PC-3 (cell line): ENCODE results near the gene PLEKHA6. TPM values are rescaled to one million over a fixed set of nuclear protein-coding genes. Genes with fewer than 3 reads are reported as not detected.

Source experiments
- ATAC-seq: fragments of 200-7000 bp; cut with Tn5 transposase; 2 replicates; pipeline ENCODE4 v1.9.1; 2020; ENCODE audit warnings: mild to moderate bottlenecking, moderate library complexity
- BruUV-seq: library from RNA; stranded (reverse); fragments of 400-500 nt; replicated peaks from 2 replicates; lab custom pipeline; 2021; lab: Mats Ljungman, UMichigan
- CTCF ChIA-PET: fragments of 300-600 bp; sonication (Branson Sonifier 250); formaldehyde crosslinking; loops from one replicate; lab custom pipeline; 2022; ENCODE audit warnings: antibody characterized with exemption; lab: Charles Lee
- POLR2A ChIA-PET: fragments of 300-600 bp; sonication (Branson Sonifier 250); formaldehyde crosslinking; loops from one replicate; lab custom pipeline; 2022; ENCODE audit warnings: antibody characterized with exemption; ENCODE audit not compliant: unreplicated experiment; lab: Charles Lee
- DNase-seq: peaks from one replicate; pipeline ENCODE4 v3.0.0-alpha.2; 2015
- H2AFZ ChIP-seq: fragments of 300-600 bp; sonication (generic); 2 replicates; pipeline ENCODE4 v1.6.0; 2016; ENCODE audit warnings: antibody characterized with exemption, low read length
- H3F3A ChIP-seq: fragments of 300-600 bp; sonication (generic); one replicate; pipeline ENCODE4 v1.6.0; 2017; ENCODE audit warnings: antibody characterized with exemption, low read length, control low read depth, mild to moderate bottlenecking; ENCODE audit not compliant: unreplicated experiment
- H3K27ac ChIP-seq: fragments of 300-600 bp; sonication (generic); 2 replicates; pipeline ENCODE4 v1.5.1; 2016; ENCODE audit warnings: mild to moderate bottlenecking, low read length
- H3K27me3 ChIP-seq: fragments of 300-600 bp; sonication (generic); 2 replicates; pipeline ENCODE4 v1.6.1; 2016; ENCODE audit warnings: low read length, mixed read lengths
- H3K36me3 ChIP-seq: fragments of 300-600 bp; sonication (generic); 2 replicates; pipeline ENCODE4 v1.6.1; 2016; ENCODE audit warnings: low read depth, mixed run types, low read length, mixed read lengths
- H3K4me1 ChIP-seq: fragments of 300-600 bp; sonication (generic); 2 replicates; pipeline ENCODE4 v1.5.1; 2016; ENCODE audit warnings: low read length; ENCODE audit not compliant: insufficient read depth
- H3K4me2 ChIP-seq: fragments of 300-600 bp; sonication (generic); 2 replicates; pipeline ENCODE4 v1.6.0; 2016; ENCODE audit warnings: low read length
- H3K4me3 ChIP-seq: fragments of 300-600 bp; sonication (generic); 2 replicates; pipeline ENCODE4 v1.5.1; 2016; ENCODE audit warnings: mild to moderate bottlenecking, low read length, mixed read lengths
- H3K79me2 ChIP-seq: fragments of 300-600 bp; sonication (generic); 2 replicates; pipeline ENCODE4 v1.6.1; 2017; ENCODE audit warnings: low read length, mixed read lengths
- H3K9ac ChIP-seq: fragments of 300-600 bp; sonication (generic); 2 replicates; pipeline ENCODE4 v1.6.0; 2016; ENCODE audit warnings: mild to moderate bottlenecking, low read length
- H3K9me2 ChIP-seq: fragments of 300-600 bp; sonication (generic); replicated peaks from 2 replicates; pipeline ENCODE4 v1.6.1; 2016; ENCODE audit warnings: mixed run types, low read length, mixed read lengths
- H3K9me3 ChIP-seq: fragments of 300-600 bp; sonication (generic); 2 replicates; pipeline ENCODE4 v1.6.1; 2016; ENCODE audit warnings: low read length, mixed read lengths
- H4K20me1 ChIP-seq: fragments of 300-600 bp; sonication (generic); 2 replicates; pipeline ENCODE4 v1.6.1; 2016; ENCODE audit warnings: low read length, mixed read lengths
- EZH2 ChIP-seq: fragments of 300-600 bp; sonication (generic); IDR thresholded peaks from one replicate; pipeline ENCODE4 v1.6.1; 2017; ENCODE audit warnings: antibody characterized with exemption, mild to moderate bottlenecking, low read length; ENCODE audit not compliant: unreplicated experiment
- EZH2phosphoT487 ChIP-seq: fragments of 300-600 bp; sonication (generic); IDR thresholded peaks from 2 replicates; pipeline ENCODE4 v1.6.1; 2018; ENCODE audit warnings: mild to moderate bottlenecking, antibody characterized with exemption, low read length, borderline replicate concordance
- intact Hi-C: fragments of 100-400 bp; cut with micrococcal nuclease; formaldehyde crosslinking; loops from 2 replicates; pipeline ENCODE4 v1.9.0; 2023
- total RNA-seq: library from RNA; depleted of rRNA; stranded (reverse); fragments of >200 nt; gene quantifications from 2 replicates; pipeline ENCODE4 v1.2.3, GENCODE V29; 2014
- TF ChIP-seq, protein P1 (sequence below): fragments of 300-600 bp; sonication (generic); conservative IDR thresholded peaks from 2 replicates; pipeline ENCODE4 v1.5.1; 2017; ENCODE audit warnings: antibody characterized with exemption, low read depth, mild to moderate bottlenecking, low read length

Gene PLEKHA6
- total RNA-seq, 1 experiment from 2014 or later = 53.8 TPM

GRCh38 chr1:204349602-204350001 is 10.1 kb downstream of the PLEKHA6 start:
- DNase-seq = no peak
- Histone ChIP-seq H3K9me3 (no peaks in the 10 kb centered on the region), H3K4me1 (no peaks in the 10 kb centered on the region), H3K4me3 (no peak overlapping the region), H3K79me2 (peaks cover 50% of the 10 kb centered on the region), H2AFZ (no peak overlapping the region), H3K4me2 (no peak overlapping the region), H4K20me1 (no peaks in the 10 kb centered on the region), H3K27me3 (no peaks in the 10 kb centered on the region), H3K9ac (no peak overlapping the region), H3K36me3 (peaks cover 9% of the 10 kb centered on the region), H3F3A (no peaks in the 10 kb centered on the region), H3K9me2 (no peaks in the 10 kb centered on the region), H3K27ac (no peak overlapping the region)
- ChIA-PET CTCF (interaction anchor here (0.6 kb wide), 1 partner anchor 47 kb away, joined by 4 read pairs; no protein-coding TSS in a partner anchor), POLR2A (no interaction called here)
- intact Hi-C loops = no loop called here
- ATAC-seq = no peak
- BruUV-seq = no TSS peak
- TF ChIP-seq EZH2phosphoT487 (no peak), EZH2 (no peak)
- TF ChIP-seq, protein P1, sequence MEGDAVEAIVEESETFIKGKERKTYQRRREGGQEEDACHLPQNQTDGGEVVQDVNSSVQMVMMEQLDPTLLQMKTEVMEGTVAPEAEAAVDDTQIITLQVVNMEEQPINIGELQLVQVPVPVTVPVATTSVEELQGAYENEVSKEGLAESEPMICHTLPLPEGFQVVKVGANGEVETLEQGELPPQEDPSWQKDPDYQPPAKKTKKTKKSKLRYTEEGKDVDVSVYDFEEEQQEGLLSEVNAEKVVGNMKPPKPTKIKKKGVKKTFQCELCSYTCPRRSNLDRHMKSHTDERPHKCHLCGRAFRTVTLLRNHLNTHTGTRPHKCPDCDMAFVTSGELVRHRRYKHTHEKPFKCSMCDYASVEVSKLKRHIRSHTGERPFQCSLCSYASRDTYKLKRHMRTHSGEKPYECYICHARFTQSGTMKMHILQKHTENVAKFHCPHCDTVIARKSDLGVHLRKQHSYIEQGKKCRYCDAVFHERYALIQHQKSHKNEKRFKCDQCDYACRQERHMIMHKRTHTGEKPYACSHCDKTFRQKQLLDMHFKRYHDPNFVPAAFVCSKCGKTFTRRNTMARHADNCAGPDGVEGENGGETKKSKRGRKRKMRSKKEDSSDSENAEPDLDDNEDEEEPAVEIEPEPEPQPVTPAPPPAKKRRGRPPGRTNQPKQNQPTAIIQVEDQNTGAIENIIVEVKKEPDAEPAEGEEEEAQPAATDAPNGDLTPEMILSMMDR = no peak

DNA sequence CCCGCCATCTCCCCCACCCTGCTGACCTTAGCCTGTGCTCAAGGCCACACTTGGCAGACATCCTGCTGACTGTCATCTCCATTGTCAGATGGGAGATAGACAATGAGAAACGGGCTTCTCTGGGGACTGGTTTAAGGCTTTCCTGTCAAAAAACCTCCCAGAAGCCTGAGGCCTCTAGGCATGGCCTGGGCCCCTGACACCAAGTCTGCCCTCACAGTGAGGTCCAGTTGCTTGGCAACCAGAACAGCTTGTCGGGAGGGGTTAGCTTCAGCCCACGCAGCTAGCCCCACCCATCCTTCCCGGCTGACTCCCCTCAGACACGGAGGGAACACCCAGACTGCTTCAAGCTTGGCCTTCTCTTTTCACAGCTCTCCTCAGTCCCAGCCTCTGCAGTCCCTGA is 11.0 kb downstream of the PLEKHA6 start:
- Histone ChIP-seq H3K36me3 (peaks cover 5% of the 10 kb centered on the region; the same call in 1 of the 2 replicates), H3F3A (no peaks in the 10 kb centered on the region), H3K27me3 (no peaks in the 10 kb centered on the region), H3K9ac (no peak overlapping the region), H3K4me3 (no peak overlapping the region), H3K79me2 (peaks cover 46% of the 10 kb centered on the region; the same call in 1 of the 2 replicates), H3K9me2 (no peaks in the 10 kb centered on the region), H2AFZ (no peak overlapping the region), H3K9me3 (no peaks in the 10 kb centered on the region), H3K27ac (no peak overlapping the region), H3K4me1 (no peaks in the 10 kb centered on the region), H4K20me1 (no peaks in the 10 kb centered on the region), H3K4me2 (no peak overlapping the region)
- BruUV-seq = no TSS peak
- intact Hi-C loops = no loop called here
- DNase-seq = no peak
- POLR2A ChIA-PET = no interaction called here
- ATAC-seq = no peak
- CTCF ChIA-PET = no interaction called here
- no peak for TF ChIP-seq EZH2phosphoT487

DNA sequence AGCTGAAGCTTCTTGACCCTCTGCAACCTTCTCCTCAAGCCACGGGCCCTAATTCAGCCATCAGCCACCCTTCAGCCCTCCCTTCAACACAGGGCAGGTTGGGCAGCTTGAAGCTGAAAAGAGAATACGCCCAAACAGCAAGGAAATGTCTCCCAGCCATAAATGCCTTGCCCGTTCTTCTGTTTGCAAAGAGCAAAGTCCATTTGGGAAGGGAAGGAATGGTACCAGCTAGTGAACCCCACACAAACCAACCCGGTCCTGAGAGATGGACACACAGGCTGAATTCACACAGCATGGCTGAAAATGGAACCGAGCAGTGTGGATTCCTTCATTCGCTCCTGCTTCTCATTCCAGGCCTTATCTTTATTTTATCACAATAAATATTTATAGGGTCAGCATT is 11.5 kb downstream of the PLEKHA6 start:
- no peak overlapping the region for H3K4me3 ChIP-seq
- ChIA-PET CTCF (no interaction called here), POLR2A (no interaction called here)
- H3K9ac ChIP-seq = no peak overlapping the region
- TF ChIP-seq EZH2 (no peak), EZH2phosphoT487 (no peak)
- TF ChIP-seq, protein P1 = no peak
- peaks cover 5% of the 10 kb centered on the region; the same call in 1 of the 2 replicates for H3K36me3 ChIP-seq
- no peaks in the 10 kb centered on the region for H3K4me1 ChIP-seq
- no peak overlapping the region for H3K27ac ChIP-seq
- intact Hi-C loops = no loop called here
- ATAC-seq (no peak), DNase-seq (no peak)
- H3K27me3 ChIP-seq = no peaks in the 10 kb centered on the region
- no peaks in the 10 kb centered on the region for H4K20me1 ChIP-seq
- no peaks in the 10 kb centered on the region for H3K9me2 ChIP-seq
- BruUV-seq = no TSS peak
- no peaks in the 10 kb centered on the region for H3F3A ChIP-seq
- no peak overlapping the region for H3K4me2 ChIP-seq
- no peak overlapping the region for H2AFZ ChIP-seq
- H3K79me2 ChIP-seq = peaks cover 46% of the 10 kb centered on the region; the same call in 1 of the 2 replicates
- H3K9me3 ChIP-seq = no peaks in the 10 kb centered on the region
